Endothelial cell of umbilical vein (primary cell): ENCODE measurements around the gene TMEM106A. TPM values are rescaled to one million over a fixed set of nuclear protein-coding genes. Genes with fewer than 3 reads are reported as not detected.

Source experiments
- polyA plus RNA-seq, 4 experiments: library from polyadenylated mRNA; depleted of rRNA in 3 of 4; stranded (reverse) in 3 of 4; unstranded in 1 of 4; fragments of >200 nt; gene quantifications; 2 replicates each; pipeline versions ENCODE4 v1.2.1 to v1.2.3, GENCODE V29; 2011 to 2012; ENCODE audit warnings: missing spikeins in 1 of 4
- small RNA-seq: library from RNA; depleted of rRNA; stranded (forward); fragments of <200 nt; gene quantifications from one replicate; pipeline ENCODE3, GENCODE V24; 2012; ENCODE audit warnings: low replicate concordance, low read depth; ENCODE audit not compliant: insufficient read depth, insufficient read length
- total RNA-seq: library from RNA; stranded (reverse); gene quantifications from 2 replicates; pipeline ENCODE4 v1.2.3, GENCODE V29; 2021

The TMEM106A gene
- total and polyA plus RNA-seq, 2 donors (not counting 3 experiments of a cell fraction or from before 2014, with no cell fraction given): 12.9 to 14.8 TPM

Small RNA genes within 50 kb of the gene (small RNA-seq; reads per million reads assigned to genes)
- gene AC060780.2: not detected
- not detected for gene AC060780.3
- not detected for gene RF00004
- gene RNU2-1: not detected

Other genes starting within 250 kb of the TMEM106A start
- 39.7 and 53.2 TPM in 2 replicates for gene AARSD1, start 247.4 kb upstream of the TMEM106A start, total RNA-seq
- gene AARSD1, start 247.4 kb upstream of the TMEM106A start, polyA plus RNA-seq: 38.3 and 42.8 TPM in 2 replicates
- not detected in 2 replicates for gene PTGES3L, start 231.8 kb upstream of the TMEM106A start, total RNA-seq
- gene PTGES3L, start 231.8 kb upstream of the TMEM106A start, polyA plus RNA-seq: 0.23 and 0.45 TPM in 2 replicates
- 11.7 and 12.0 TPM in 2 replicates for gene RUNDC1, start 231.3 kb upstream of the TMEM106A start, total RNA-seq
- 7.3 and 9.2 TPM in 2 replicates for gene RUNDC1, start 231.3 kb upstream of the TMEM106A start, polyA plus RNA-seq
- gene RPL27, start 213.5 kb upstream of the TMEM106A start, total RNA-seq: 1,014 and 1,102 TPM in 2 replicates
- 2,467 and 2,620 TPM in 2 replicates for gene RPL27, start 213.5 kb upstream of the TMEM106A start, polyA plus RNA-seq
- 9.4 and 11.1 TPM in 2 replicates for gene IFI35, start 205.1 kb upstream of the TMEM106A start, total RNA-seq
- 22.5 and 23.5 TPM in 2 replicates for gene IFI35, start 205.1 kb upstream of the TMEM106A start, polyA plus RNA-seq
- 482 and 487 TPM in 2 replicates for gene VAT1, start 189.5 kb upstream of the TMEM106A start, total RNA-seq
- 339 and 370 TPM in 2 replicates for gene VAT1, start 189.5 kb upstream of the TMEM106A start, polyA plus RNA-seq
- 0.53 and 0.97 TPM in 2 replicates for gene RND2, start 186.6 kb upstream of the TMEM106A start, total RNA-seq
- 0.60 and 0.81 TPM in 2 replicates for gene RND2, start 186.6 kb upstream of the TMEM106A start, polyA plus RNA-seq
- gene BRCA1, start 86.5 kb upstream of the TMEM106A start, total RNA-seq: 25.7 and 29.0 TPM in 2 replicates
- 13.5 and 14.3 TPM in 2 replicates for gene BRCA1, start 86.5 kb upstream of the TMEM106A start, polyA plus RNA-seq
- gene NBR1, start 40.7 kb upstream of the TMEM106A start, total RNA-seq: 52.1 and 57.0 TPM in 2 replicates
- gene NBR1, start 40.7 kb upstream of the TMEM106A start, polyA plus RNA-seq: 22.9 and 26.4 TPM in 2 replicates
- gene CCDC200, start 16.7 kb downstream of the TMEM106A start, total RNA-seq: not detected in 2 replicates
- not detected in 2 replicates for gene CCDC200, start 16.7 kb downstream of the TMEM106A start, polyA plus RNA-seq
- 3,596 and 4,679 TPM in 2 replicates for gene RNU2-1, start 22.1 kb downstream of the TMEM106A start, total RNA-seq
- gene RNU2-1, start 22.1 kb downstream of the TMEM106A start, polyA plus RNA-seq: not detected in 2 replicates
- 3.6 and 4.1 TPM in 2 replicates for gene ARL4D, start 187.1 kb downstream of the TMEM106A start, total RNA-seq
- gene ARL4D, start 187.1 kb downstream of the TMEM106A start, polyA plus RNA-seq: 3.8 and 5.3 TPM in 2 replicates